Smooth muscle cell of the umbilical artery (primary cell): Measurements from ENCODE around the gene CEP95. TPM values are rescaled to one million over a fixed set of nuclear protein-coding genes. Genes with fewer than 3 reads are reported as not detected.

ENCODE experiments used
- total RNA-seq: library from RNA; depleted of rRNA; stranded (reverse); fragments of >200 nt; gene quantifications from 2 replicates; pipeline ENCODE4 v1.2.3, GENCODE V29; 2014

Gene CEP95, protein sequence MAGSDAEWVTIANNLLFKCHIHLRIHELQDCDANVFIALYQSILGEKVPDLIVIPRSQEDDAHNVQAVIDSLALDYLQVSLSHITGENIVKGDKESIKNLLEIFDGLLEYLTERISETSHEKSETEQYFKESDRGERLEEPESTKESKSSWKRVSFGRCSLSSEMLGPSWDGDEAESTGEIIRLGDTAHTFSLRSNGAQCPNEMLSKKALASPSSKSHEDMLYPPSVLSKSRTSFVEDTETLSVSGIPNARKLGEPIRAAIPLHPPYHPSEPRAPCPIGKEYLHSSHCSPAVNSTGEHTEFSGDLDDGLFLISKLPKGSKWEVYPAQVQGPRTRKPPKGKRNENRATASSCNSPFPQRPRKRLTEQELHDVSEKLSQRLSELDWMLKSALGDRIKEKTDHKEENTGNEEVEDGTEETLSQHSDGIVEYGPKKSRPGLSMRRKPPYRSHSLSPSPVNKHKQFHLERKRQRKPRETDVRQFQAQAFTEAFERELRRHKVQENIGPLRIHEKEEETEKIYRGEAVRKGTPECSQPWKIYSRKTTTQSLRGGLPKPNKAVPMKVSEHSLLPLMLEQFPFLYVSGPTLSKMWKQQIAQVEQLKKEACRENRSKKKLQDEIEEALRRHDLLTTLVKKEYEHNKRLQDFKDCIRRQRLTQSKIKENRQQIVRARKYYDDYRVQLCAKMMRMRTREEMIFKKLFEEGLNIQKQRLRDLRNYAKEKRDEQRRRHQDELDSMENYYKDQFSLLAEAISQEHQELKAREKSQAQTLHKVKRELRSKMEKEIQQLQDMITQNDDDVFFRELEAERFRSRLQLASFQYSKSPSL
- 16.9 and 27.9 TPM in 2 replicates for total RNA-seq

DNA sequence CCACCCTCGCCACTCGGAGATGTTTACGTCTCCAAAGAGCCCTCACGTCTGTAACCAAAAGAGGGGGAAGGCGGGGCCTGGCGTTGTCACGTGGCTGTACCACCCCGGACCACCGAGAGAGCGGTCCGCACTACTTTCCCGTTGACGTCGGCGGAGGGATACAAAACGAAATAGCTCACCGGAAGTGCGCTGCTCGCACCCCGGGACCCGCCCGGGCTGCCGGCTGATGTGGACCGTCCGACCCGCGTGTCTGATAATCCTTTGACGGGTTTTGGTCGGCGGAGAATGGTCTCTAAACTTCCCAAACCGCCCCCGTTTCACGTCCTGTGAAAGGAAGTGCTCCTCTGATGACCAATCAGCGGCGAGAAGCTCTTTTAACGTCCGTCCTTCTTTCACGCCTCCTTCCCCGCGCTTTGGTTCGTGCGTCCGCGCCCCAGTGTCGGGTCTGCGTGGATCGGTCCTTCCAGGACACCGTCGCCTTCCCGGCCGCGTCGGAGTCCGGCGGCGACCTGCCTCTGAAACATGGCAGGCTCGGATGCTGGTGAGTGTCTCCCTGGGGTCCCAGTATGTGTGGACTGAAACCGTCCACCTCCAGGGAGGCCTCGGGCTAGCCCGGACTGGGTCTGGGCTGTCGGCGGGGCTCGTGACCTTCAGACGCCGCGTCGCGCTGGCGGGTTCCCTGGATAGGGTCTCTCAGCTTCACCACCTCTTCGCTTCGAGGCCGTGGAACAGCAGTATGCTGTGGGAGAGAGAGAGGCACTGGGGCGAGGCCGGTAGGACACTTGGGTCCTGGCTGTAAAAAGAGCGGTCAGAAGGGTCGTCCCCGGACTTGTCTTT, at the start of gene CEP95:
TSS of gene CEP95 (plus strand) at position 402 of the 837 bp plus-strand sequence. CDS start at position 523, 121 bp downstream.

DNA sequence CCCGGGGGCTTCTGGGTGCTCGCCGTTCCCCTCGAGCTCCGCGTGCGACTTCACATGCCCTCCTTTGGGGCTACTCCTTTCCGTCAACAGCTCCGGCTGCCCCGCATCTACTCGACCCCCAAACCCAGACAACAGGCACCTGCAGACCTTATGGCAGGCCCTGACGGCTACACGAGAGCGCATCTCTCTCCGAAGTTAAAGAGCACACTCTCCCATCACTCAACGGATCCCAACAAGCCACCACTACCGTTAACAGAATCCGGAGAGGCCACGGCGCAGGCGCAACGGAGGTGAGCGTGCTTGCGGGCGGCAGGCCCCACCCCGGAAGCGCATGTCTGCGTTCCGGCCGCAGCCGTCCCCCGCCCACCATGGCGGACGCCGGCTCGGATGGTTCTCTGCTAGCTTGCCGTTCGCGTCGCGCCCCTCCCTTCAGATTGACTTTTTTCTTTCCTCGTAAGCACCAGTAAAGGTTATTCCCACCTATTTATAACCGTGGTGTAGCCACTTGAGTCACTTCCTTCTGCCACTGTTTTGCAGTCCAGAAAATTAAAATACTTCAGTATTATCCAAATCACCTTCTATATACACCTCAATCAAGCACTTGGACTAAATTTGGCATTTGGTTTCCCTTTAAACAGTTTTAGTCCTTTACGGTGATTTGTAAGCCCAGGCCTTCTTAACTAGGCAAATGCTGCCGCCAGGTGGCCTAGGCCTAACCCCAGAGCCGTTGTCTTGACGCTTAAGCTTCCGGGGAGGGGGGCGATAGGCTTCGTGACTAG, 9.8 kb upstream of the CEP95 start, which contains the start of gene POLG2:
TSS of gene POLG2 (minus strand) at position 269 of the 779 bp plus-strand sequence. CDS start at position 183, 86 bp downstream.

DNA sequence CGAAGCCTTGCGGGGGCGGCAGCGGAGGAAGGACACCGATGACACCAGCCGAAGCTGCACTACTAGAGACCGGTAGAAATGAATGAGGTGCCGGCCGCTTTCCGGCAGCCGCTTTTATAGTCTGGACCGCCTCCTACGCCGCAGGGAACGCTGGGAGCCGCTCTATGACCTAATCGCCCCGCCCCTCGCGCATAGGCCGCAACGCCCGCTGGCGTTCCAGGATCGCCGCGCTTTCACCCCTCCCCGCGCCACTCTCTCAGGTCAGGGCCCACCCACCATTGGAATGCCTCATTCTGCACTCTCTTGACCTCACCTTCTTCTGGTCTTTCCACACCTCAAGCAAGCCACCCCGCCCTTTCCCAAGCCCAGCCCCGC, 589 bp upstream of the CEP95 start, which contains the start of gene DDX5:
TSS of gene DDX5 (minus strand) at position 89 of the 375 bp plus-strand sequence. CDS start 170 bp downstream, outside the sequence.

Other genes starting within 250 kb of the CEP95 start
- 43.1 and 59.6 TPM in 2 replicates for gene TEX2, start 243.7 kb upstream of the CEP95 start, total RNA-seq
- gene PECAM1, start 116.1 kb upstream of the CEP95 start, total RNA-seq, result 0.89 and 1.4 TPM in 2 replicates
- gene MILR1, start 57.9 kb upstream of the CEP95 start, total RNA-seq, result 4.0 and 6.2 TPM in 2 replicates
- 10.1 and 12.3 TPM in 2 replicates for gene POLG2, start 9.9 kb upstream of the CEP95 start, total RNA-seq
- 382 and 470 TPM in 2 replicates for gene DDX5, start 688 bp upstream of the CEP95 start, total RNA-seq
- gene SMURF2, start 155.3 kb downstream of the CEP95 start, total RNA-seq, result 91.2 and 404 TPM in 2 replicates